Astrocyte (in vitro differentiated cells and primary cell): ENCODE data around the gene SRSF12. TPM values are rescaled to one million over a fixed set of nuclear protein-coding genes. Genes with fewer than 3 reads are reported as not detected.

ENCODE experiments used
- DNase-seq: peaks from one replicate; pipeline ENCODE4 v3.0.0-alpha.2; 2010; ENCODE audit warnings: low read depth
- FAIRE-seq: peaks from 2 replicates; lab custom pipeline; 2011; peaks lifted over from hg19 to GRCh38; lab: Jason Lieb, UNC
- H2AFZ ChIP-seq: 2 replicates; pipeline ENCODE4 v1.6.0; 2012; ENCODE audit warnings: low read depth, low read length, inconsistent platforms
- H3K27ac ChIP-seq: 2 replicates; pipeline ENCODE4 v1.5.1; 2011; ENCODE audit warnings: low read depth, low read length, inconsistent platforms
- H3K27me3 ChIP-seq: 2 replicates; pipeline ENCODE4 v1.6.0; 2011; ENCODE audit warnings: low read length, inconsistent platforms; ENCODE audit not compliant: insufficient read depth
- H3K36me3 ChIP-seq: 2 replicates; pipeline ENCODE4 v1.5.1; 2011; ENCODE audit warnings: low read length, inconsistent platforms; ENCODE audit not compliant: insufficient read depth
- H3K4me1 ChIP-seq: 2 replicates; pipeline ENCODE4 v1.5.1; 2011; ENCODE audit warnings: low read length, inconsistent platforms; ENCODE audit not compliant: insufficient read depth
- H3K4me2 ChIP-seq: 2 replicates; pipeline ENCODE4 v1.6.0; 2012; ENCODE audit warnings: low read length, inconsistent platforms
- H3K4me3 ChIP-seq: 2 replicates; pipeline ENCODE4 v1.5.1; 2011; ENCODE audit warnings: low read depth, mild to moderate bottlenecking, low read length, inconsistent platforms; ENCODE audit not compliant: insufficient read depth
- H3K79me2 ChIP-seq: 2 replicates; pipeline ENCODE4 v1.6.0; 2012; ENCODE audit warnings: mild to moderate bottlenecking, low read length, inconsistent platforms; ENCODE audit not compliant: insufficient read depth
- H3K9ac ChIP-seq: 2 replicates; pipeline ENCODE4 v1.6.0; 2012; ENCODE audit warnings: mild to moderate bottlenecking, low read length, inconsistent platforms
- H3K9me3 ChIP-seq: 2 replicates; pipeline ENCODE4 v1.5.1; 2012; ENCODE audit warnings: low read depth, mild to moderate bottlenecking, low read length, inconsistent platforms; ENCODE audit not compliant: insufficient read depth
- H4K20me1 ChIP-seq: 2 replicates; pipeline ENCODE4 v1.6.0; 2012; ENCODE audit warnings: low read length, inconsistent platforms; ENCODE audit not compliant: insufficient read depth
- H3K27ac Mint-ChIP-seq: one replicate; pipeline ENCODE4 v1.8.0; 2021; ENCODE audit warnings: mild to moderate bottlenecking, mixed read lengths; ENCODE audit not compliant: unreplicated experiment
- H3K27me3 Mint-ChIP-seq: one replicate; pipeline ENCODE4 v1.8.0; 2021; ENCODE audit warnings: low read depth, mixed read lengths; ENCODE audit not compliant: unreplicated experiment
- H3K36me3 Mint-ChIP-seq: one replicate; pipeline ENCODE4 v1.8.0; 2021; ENCODE audit warnings: low read depth, mixed read lengths; ENCODE audit not compliant: unreplicated experiment
- H3K4me1 Mint-ChIP-seq: one replicate; pipeline ENCODE4 v1.8.0; 2021; ENCODE audit warnings: low read depth, mixed read lengths; ENCODE audit not compliant: unreplicated experiment
- H3K4me3 Mint-ChIP-seq: one replicate; pipeline ENCODE4 v1.8.0; 2021; ENCODE audit warnings: mild to moderate bottlenecking, moderate library complexity, mixed read lengths; ENCODE audit not compliant: unreplicated experiment
- H3K9me3 Mint-ChIP-seq: one replicate; pipeline ENCODE4 v1.8.0; 2021; ENCODE audit warnings: mild to moderate bottlenecking, mixed read lengths; ENCODE audit not compliant: unreplicated experiment
- EZH2 ChIP-seq: IDR thresholded peaks from 2 replicates; pipeline ENCODE4 v1.6.1; 2012; ENCODE audit warnings: mild to moderate bottlenecking, low read length, inconsistent platforms; ENCODE audit not compliant: insufficient read depth
- total RNA-seq: library from RNA; stranded (reverse); gene quantifications from 2 replicates; pipeline ENCODE4 v1.2.1, GENCODE V29; 2021
- TF ChIP-seq, protein P1 (sequence below): IDR thresholded peaks from 2 replicates; pipeline ENCODE4 v1.5.1; 2011; ENCODE audit warnings: low read depth, mild to moderate bottlenecking, inconsistent platforms, low read length, moderate library complexity; ENCODE audit not compliant: insufficient read depth

Gene SRSF12
- total RNA-seq, 1 donor from 2014 or later: 9.2 TPM

DNA sequence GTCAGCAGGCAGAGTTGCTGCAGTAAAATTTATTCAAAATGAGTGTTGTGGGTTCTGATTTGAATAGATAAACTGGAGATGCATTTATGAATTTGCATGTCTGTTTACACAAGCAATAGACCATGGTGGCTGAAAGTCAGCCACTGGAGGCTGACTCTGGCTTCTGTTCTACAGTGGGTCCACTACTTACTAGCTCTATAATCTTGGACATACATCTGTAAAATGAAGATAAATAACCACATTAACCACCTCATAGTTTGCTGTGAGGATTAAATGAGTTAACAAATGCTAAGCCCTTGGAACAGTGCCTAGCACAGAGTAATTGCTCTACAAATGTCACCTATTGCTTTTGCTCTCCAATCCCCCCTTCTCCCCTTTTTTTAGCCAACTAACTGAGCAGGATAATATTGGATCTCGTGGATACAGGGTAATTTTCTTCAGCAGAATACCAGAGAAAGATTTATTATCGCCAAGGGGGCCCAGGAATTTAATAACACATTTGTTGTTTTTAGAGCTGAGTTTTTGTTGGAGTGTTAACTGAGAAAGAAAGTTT lies 26.6 kb upstream of the SRSF12 start:
- H3K27me3 Mint-ChIP-seq: peaks cover 6% of the 10 kb centered on the region
- no peaks in the 10 kb centered on the region for H3K36me3 Mint-ChIP-seq
- H3K9me3 Mint-ChIP-seq: no peaks in the 10 kb centered on the region
- DNase-seq (no peak), FAIRE-seq (no peak)
- H3K27ac Mint-ChIP-seq: no peak overlapping the region
- no peak for TF ChIP-seq EZH2
- TF ChIP-seq, protein P1, sequence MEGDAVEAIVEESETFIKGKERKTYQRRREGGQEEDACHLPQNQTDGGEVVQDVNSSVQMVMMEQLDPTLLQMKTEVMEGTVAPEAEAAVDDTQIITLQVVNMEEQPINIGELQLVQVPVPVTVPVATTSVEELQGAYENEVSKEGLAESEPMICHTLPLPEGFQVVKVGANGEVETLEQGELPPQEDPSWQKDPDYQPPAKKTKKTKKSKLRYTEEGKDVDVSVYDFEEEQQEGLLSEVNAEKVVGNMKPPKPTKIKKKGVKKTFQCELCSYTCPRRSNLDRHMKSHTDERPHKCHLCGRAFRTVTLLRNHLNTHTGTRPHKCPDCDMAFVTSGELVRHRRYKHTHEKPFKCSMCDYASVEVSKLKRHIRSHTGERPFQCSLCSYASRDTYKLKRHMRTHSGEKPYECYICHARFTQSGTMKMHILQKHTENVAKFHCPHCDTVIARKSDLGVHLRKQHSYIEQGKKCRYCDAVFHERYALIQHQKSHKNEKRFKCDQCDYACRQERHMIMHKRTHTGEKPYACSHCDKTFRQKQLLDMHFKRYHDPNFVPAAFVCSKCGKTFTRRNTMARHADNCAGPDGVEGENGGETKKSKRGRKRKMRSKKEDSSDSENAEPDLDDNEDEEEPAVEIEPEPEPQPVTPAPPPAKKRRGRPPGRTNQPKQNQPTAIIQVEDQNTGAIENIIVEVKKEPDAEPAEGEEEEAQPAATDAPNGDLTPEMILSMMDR: no peak
- Histone ChIP-seq H3K4me2 (no peak overlapping the region), H3K27me3 (peaks cover 2% of the 10 kb centered on the region), H2AFZ (no peak overlapping the region), H3K27ac (no peak overlapping the region), H3K79me2 (no peaks in the 10 kb centered on the region), H3K4me1 (peaks cover 15% of the 10 kb centered on the region), H4K20me1 (no peaks in the 10 kb centered on the region), H3K9ac (no peak overlapping the region), H3K36me3 (no peaks in the 10 kb centered on the region), H3K9me3 (no peaks in the 10 kb centered on the region), H3K4me3 (no peak overlapping the region)
- no peak overlapping the region for H3K4me3 Mint-ChIP-seq
- H3K4me1 Mint-ChIP-seq: peaks cover 17% of the 10 kb centered on the region

DNA sequence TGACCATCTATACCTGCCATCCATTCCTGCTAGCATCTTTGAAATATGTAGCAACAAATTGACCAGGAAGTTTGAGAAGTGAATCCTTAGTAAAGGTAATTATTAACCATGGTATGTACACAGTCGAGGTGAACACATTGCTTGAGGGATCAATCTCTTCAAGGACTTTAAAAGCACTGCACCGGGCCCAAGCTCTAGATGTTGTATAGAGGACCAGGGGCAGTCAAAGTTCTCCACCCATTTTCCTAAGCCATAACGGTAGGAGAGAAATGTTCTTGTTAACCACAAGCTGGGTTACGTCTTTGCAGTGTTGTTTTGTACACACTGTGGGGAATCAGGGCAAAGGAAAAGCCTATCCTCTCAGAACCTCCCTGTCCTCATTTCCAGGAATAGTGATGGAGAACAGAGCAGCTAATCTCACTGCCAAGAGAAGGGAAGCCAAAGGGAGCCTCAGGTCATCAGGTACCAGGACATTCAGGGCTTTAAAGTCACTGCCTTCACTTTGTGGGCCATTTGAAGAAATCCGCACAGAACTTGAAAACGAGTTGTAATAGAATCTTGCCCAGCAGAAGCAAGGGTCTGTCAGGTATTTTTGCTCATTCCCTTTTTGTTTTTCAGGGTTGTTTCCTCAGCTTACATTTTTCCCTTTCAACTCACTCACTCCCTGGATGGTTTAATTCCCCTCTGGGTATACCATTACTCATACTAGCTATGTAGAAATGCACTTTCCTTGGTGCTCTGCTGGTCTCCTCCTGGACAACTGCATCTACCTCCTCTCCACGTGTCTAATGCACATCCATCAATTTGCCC lies 22.7 kb upstream of the SRSF12 start:
- no peaks in the 10 kb centered on the region for H3K9me3 Mint-ChIP-seq
- DNase-seq (no peak), FAIRE-seq (no peak)
- Histone ChIP-seq H4K20me1 (no peaks in the 10 kb centered on the region), H3K4me2 (no peak overlapping the region), H3K27ac (no peak overlapping the region), H3K36me3 (no peaks in the 10 kb centered on the region), H3K4me3 (no peak overlapping the region), H3K9ac (no peak overlapping the region), H3K27me3 (peaks cover 2% of the 10 kb centered on the region), H2AFZ (no peak overlapping the region), H3K79me2 (no peaks in the 10 kb centered on the region), H3K4me1 (peaks cover 3% of the 10 kb centered on the region), H3K9me3 (no peaks in the 10 kb centered on the region)
- no peak for TF ChIP-seq EZH2
- TF ChIP-seq, protein P1: no peak
- no peaks in the 10 kb centered on the region for H3K36me3 Mint-ChIP-seq
- H3K4me1 Mint-ChIP-seq: peaks cover 18% of the 10 kb centered on the region
- H3K4me3 Mint-ChIP-seq: no peak overlapping the region
- H3K27me3 Mint-ChIP-seq: peaks cover 9% of the 10 kb centered on the region
- peak overlapping the region; percentile 72 for H3K27ac Mint-ChIP-seq
